KOPT-K1 (cell line): Measurements from ENCODE around the gene PLAC1.

Experiments
- H3K27ac ChIP-seq: fragments of 200-600 bp; sonication (generic); 2 replicates; pipeline ENCODE4 v1.5.1; 2016; ENCODE audit warnings: antibody characterized with exemption, mild to moderate bottlenecking, low read depth, low read length; ENCODE audit not compliant: poor library complexity, severe bottlenecking
- H3K36me3 ChIP-seq: fragments of 200-600 bp; sonication (generic); 2 replicates; pipeline ENCODE4 v1.5.1; 2017; ENCODE audit warnings: antibody characterized with exemption, mild to moderate bottlenecking, low read length, moderate library complexity; ENCODE audit not compliant: insufficient read depth
- H3K9me3 ChIP-seq: fragments of 200-600 bp; sonication (generic); 2 replicates; pipeline ENCODE4 v1.5.1; 2017; ENCODE audit warnings: antibody characterized with exemption, low read length, mild to moderate bottlenecking; ENCODE audit not compliant: insufficient read depth, poor library complexity, severe bottlenecking

The PLAC1 gene

GRCh38 chrX:134537179-134537955, 120.9 kb downstream of the PLAC1 start:
- Histone ChIP-seq H3K36me3 (no peaks in the 10 kb centered on the region), H3K9me3 (no peaks in the 10 kb centered on the region), H3K27ac (no peak overlapping the region)

DNA sequence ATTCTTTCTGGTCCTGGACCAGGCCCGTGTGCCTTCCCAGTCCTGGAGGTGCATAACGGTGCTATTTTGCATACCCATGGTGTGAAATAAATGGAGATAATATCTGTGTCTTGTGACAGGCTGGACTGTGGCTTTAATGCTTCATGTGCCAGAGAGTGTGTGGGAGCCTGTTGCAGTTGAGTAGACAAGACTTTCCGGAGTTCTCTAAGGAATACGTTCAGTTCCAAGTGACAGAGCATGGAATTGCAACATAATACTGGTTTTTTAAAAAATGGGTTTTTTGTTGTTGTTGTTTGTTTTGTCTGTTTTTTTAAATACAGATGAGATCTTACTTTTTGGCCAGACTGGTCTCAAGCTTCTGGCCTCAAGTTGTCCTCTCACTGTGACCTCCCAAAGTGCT, 124.3 kb downstream of the PLAC1 start:
- Histone ChIP-seq H3K9me3 (no peaks in the 10 kb centered on the region), H3K27ac (no peak overlapping the region), H3K36me3 (no peaks in the 10 kb centered on the region)

GRCh38 chrX:134533352-134533751, 124.9 kb downstream of the PLAC1 start:
- H3K27ac ChIP-seq, result no peak overlapping the region
- peaks cover 2% of the 10 kb centered on the region; the same call in 1 of the 2 replicates for H3K36me3 ChIP-seq
- no peaks in the 10 kb centered on the region for H3K9me3 ChIP-seq

- H3K36me3 ChIP-seq, result peaks cover 5% of the 10 kb centered on the region; the same call in 1 of the 2 replicates
- H3K27ac ChIP-seq, result no peak overlapping the region
- H3K9me3 ChIP-seq, result no peaks in the 10 kb centered on the region
Measured at GRCh38 chrX:134530845-134531244, 127.4 kb downstream of the PLAC1 start.

DNA sequence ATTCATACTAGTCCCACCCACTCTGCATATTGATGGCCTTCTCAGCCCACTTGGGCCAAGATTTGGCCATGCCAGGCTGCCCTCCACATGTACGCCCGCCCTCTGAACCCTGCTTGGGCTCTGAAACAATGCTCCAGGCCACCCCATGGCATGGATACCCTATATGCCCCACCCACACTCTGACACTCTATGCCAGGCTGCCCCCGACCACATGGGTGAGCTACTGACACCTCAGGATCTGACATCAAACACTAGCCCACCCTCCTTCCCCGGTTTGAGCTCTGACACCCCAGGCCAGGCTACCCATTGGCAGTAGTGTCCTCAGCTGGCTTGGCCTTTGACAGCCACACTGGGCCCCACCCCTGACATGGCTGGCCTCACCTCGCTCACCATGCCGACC, 128.8 kb downstream of the PLAC1 start:
- Histone ChIP-seq H3K9me3 (no peaks in the 10 kb centered on the region), H3K36me3 (peaks cover 11% of the 10 kb centered on the region; the same call in 1 of the 2 replicates), H3K27ac (no peak overlapping the region)

- Histone ChIP-seq H3K9me3 (no peaks in the 10 kb centered on the region), H3K27ac (no peak overlapping the region), H3K36me3 (peaks cover 11% of the 10 kb centered on the region; the same call in 1 of the 2 replicates)
Measured at GRCh38 chrX:134528960-134529359, 129.3 kb downstream of the PLAC1 start.

GRCh38 chrX:134526399-134526798, 131.9 kb downstream of the PLAC1 start:
- Histone ChIP-seq H3K36me3 (peaks cover 14% of the 10 kb centered on the region; the same call in 1 of the 2 replicates), H3K9me3 (no peaks in the 10 kb centered on the region), H3K27ac (no peak overlapping the region)

GRCh38 chrX:134525086-134525792, 133.0 kb downstream of the PLAC1 start:
- Histone ChIP-seq H3K36me3 (peaks cover 23% of the 10 kb centered on the region; the same call in 1 of the 2 replicates), H3K9me3 (no peaks in the 10 kb centered on the region), H3K27ac (no peak overlapping the region)

DNA sequence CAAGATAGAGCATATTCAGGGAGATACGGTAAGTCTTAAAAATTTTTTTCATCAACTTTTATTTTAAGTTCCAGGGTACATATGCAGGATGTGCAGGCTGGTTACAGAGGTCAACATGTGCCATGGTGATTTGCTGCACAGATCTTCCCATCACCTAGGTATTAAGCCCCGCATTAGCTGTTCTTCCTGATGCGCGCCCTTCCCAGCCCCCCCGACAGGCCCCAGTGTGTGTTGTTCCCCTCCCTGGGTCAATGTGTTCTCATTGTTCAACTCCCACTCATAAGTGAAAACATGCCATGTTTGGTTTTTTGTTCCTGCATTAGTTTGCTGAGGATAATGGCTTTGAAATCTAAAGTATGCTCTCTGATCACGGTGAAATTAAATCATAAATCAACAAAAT, 134.1 kb downstream of the PLAC1 start:
- peaks cover 28% of the 10 kb centered on the region; the same call in 1 of the 2 replicates for H3K36me3 ChIP-seq
- H3K27ac ChIP-seq, result no peak overlapping the region
- H3K9me3 ChIP-seq, result no peaks in the 10 kb centered on the region

DNA sequence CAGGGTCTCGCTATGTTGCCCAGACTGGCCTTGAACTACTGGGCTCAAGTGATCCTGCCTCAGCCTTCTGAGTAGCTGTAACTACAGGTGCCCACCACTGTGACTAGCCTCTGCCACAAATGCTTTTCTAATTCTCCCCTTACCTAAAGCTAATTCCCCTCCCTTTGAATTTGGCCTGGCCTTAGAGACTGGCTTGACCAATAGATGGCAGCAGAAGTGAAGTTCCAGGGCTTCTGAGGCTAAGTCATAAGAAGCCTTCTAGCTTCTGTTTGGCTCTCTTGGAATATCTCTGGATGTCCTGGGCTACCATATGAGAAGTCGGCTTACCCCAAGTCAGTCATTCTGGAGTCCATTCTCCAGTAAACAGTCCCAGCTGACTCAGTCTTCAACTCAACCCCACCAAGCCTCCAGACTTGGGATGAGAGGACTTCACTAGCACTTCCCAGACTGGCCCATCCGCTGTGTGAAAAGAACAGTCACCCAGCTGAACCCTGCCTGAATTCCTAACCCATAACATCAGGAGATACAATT, 137.3 kb downstream of the PLAC1 start:
- Histone ChIP-seq H3K27ac (no peak overlapping the region), H3K36me3 (peaks cover 24% of the 10 kb centered on the region; the same call in 1 of the 2 replicates), H3K9me3 (no peaks in the 10 kb centered on the region)
